ENCODE data around the gene EPS8L2. TPM values are rescaled to one million over a fixed set of nuclear protein-coding genes. Genes with fewer than 3 reads are reported as not detected.

EPS8L2 gene
- total RNA-seq, 3 donors from 2014 or later = 176 to 335 (median 253) TPM

- H3K36me3 ChIP-seq (ENCODE audit: low read depth) = peaks cover 4% of the 10 kb centered on the region
- intact Hi-C loops (cut with DNase I, micrococcal nuclease) = no loop called here
- H3K4me1 ChIP-seq (ENCODE audit: low read depth) = peaks cover 22% of the 10 kb centered on the region
- DNase-seq (peak; percentile 72 to 80 (median 80)), ATAC-seq (peak; percentile 29)
- no peak overlapping the region for H3K4me3 ChIP-seq
- H3K9me3 ChIP-seq = no peaks in the 10 kb centered on the region
- TF ChIP-seq CTCF (IDR thresholded peaks at IDR 0.05) = no peak
Measured at GRCh38 chr11:690738-691633, 15.0 kb upstream of the EPS8L2 start.

- Histone ChIP-seq H3K36me3 (ENCODE audit: low read depth) (peaks cover 4% of the 10 kb centered on the region), H3K9me3 (no peaks in the 10 kb centered on the region), H3K4me3 (no peak overlapping the region), H3K4me1 (ENCODE audit: low read depth) (peaks cover 28% of the 10 kb centered on the region)
- intact Hi-C loops (cut with DNase I, micrococcal nuclease) = no loop called here
- TF ChIP-seq CTCF (IDR thresholded peaks at IDR 0.05) = no peak
- peak in 1 of 3 donors; percentile 52 for DNase-seq
- ATAC-seq = no peak
Measured at GRCh38 chr11:691710-692590, 14.1 kb upstream of the EPS8L2 start.

- no peak for TF ChIP-seq CTCF (IDR thresholded peaks at IDR 0.05)
- peaks cover 30% of the 10 kb centered on the region for H3K4me1 ChIP-seq (ENCODE audit: low read depth)
- H3K9me3 ChIP-seq = no peaks in the 10 kb centered on the region
- intact Hi-C loops (cut with DNase I, micrococcal nuclease) = no loop called here
- DNase-seq = peak in 2 of 3 donors; percentile 45 to 64
- ATAC-seq = no peak
- H3K36me3 ChIP-seq (ENCODE audit: low read depth) = peaks cover 4% of the 10 kb centered on the region
- H3K4me3 ChIP-seq = no peak overlapping the region
Measured at GRCh38 chr11:692824-693414, 13.1 kb upstream of the EPS8L2 start.

GRCh38 chr11:693415-693831 lies 12.6 kb upstream of the EPS8L2 start:
- Histone ChIP-seq H3K36me3 (ENCODE audit: low read depth) (peaks cover 4% of the 10 kb centered on the region), H3K4me3 (no peak overlapping the region), H3K4me1 (ENCODE audit: low read depth) (peaks cover 30% of the 10 kb centered on the region), H3K9me3 (no peaks in the 10 kb centered on the region)
- DNase-seq = peak in 2 of 3 donors; percentile 37 to 58
- no peak for TF ChIP-seq CTCF (IDR thresholded peaks at IDR 0.05)
- intact Hi-C loops (cut with DNase I, micrococcal nuclease) = no loop called here
- ATAC-seq = no peak

- H3K9me3 ChIP-seq = no peaks in the 10 kb centered on the region
- DNase-seq (peak; percentile 50 to 87 (median 64)), ATAC-seq (no peak)
- peaks cover 30% of the 10 kb centered on the region for H3K4me1 ChIP-seq (ENCODE audit: low read depth)
- H3K4me3 ChIP-seq = no peak overlapping the region
- peaks cover 4% of the 10 kb centered on the region for H3K36me3 ChIP-seq (ENCODE audit: low read depth)
- intact Hi-C loops (cut with DNase I, micrococcal nuclease) = no loop called here
- TF ChIP-seq CTCF (IDR thresholded peaks at IDR 0.05) = no peak
Measured at GRCh38 chr11:693887-694562, 12.0 kb upstream of the EPS8L2 start.
